GM21381 (cell line): ENCODE data around the gene MOB4.
"Not testable (repeated sequence)": the region's sequence is repeated elsewhere in the genome, so short reads cannot be mapped to it uniquely, and the experiment has no call there.

Experiments
- ATAC-seq: cut with Tn5 transposase; IDR thresholded peaks from one replicate; pipeline ENCODE4 v1.9.1; 2021; ENCODE audit warnings: mild to moderate bottlenecking, moderate library complexity; ENCODE audit not compliant: unreplicated experiment

MOB4 gene

GRCh38 chr2:197587255-197587654 is 71.4 kb downstream of the MOB4 start:
- ATAC-seq = not testable (repeated sequence)

GRCh38 chr2:197591339-197592072 is 75.6 kb downstream of the MOB4 start:
- ATAC-seq = no peak

GRCh38 chr2:197596766-197597165 is 80.9 kb downstream of the MOB4 start:
- no peak for ATAC-seq

- ATAC-seq = no peak
Observed at GRCh38 chr2:197597166-197597565, 81.3 kb downstream of the MOB4 start.

GRCh38 chr2:197598450-197598849 is 82.6 kb downstream of the MOB4 start:
- ATAC-seq = no peak

- ATAC-seq = peak; percentile 53
Observed at GRCh38 chr2:197599285-197599965, 83.6 kb downstream of the MOB4 start.

GRCh38 chr2:197600306-197600705 is 84.4 kb downstream of the MOB4 start:
- peak; percentile 40 for ATAC-seq

GRCh38 chr2:197601726-197602125 is 85.9 kb downstream of the MOB4 start:
- ATAC-seq = no peak
